Heart left ventricle (tissue), 13 donors: Measurements from ENCODE around the gene ABCC3.

Source experiments
- POLR2A ChIP-seq, 2 donors: fragments of 450-650 bp; IDR thresholded peaks; one replicate each; pipeline ENCODE4 v1.6.1; 2017; ENCODE audit warnings: antibody characterized with exemption in 2 of 2, mild to moderate bottlenecking in 2 of 2, moderate library complexity in 2 of 2
- TF ChIP-seq, protein P1 (sequence below), 12 donors: fragments of 200-600 bp; sonication (generic) in 4 of 12; IDR thresholded peaks; one replicate each; pipeline versions ENCODE4 v1.5.0 to v1.8.0; 2018 to 2022; ENCODE audit warnings: antibody characterized with exemption in 12 of 12, mild to moderate bottlenecking in 5 of 12
- donor health status: ischemic (EF 13 %, LVEDD 7.1; RV severe dilation, severe dysfunction).
- donor health status: DM: no; HTN: yes; CAD: no.
- donor health status: DM: no; HTN: no; CAD: no.
- donor health status: ischemic (EF 25% LVEDD 6.9; RV normal size, moderate dysfunction).
- donor health status: ischemic (EF 25% LVEDD 5.7; RV mildly dilated, moderate dysfunction).
- donor health status: ischemic (EF 35%, LVEDD 5.7; RV mildly dilated, moderate dysfunction).
- donor health status: nonischemic (EF 11% LVEDD 7.7; RV severe dilation, severe dysfunction).
- donor health status: DM: yes; HTN: yes; CAD: no.
- donor health status: PGD.
- donor health status: ischemic (EF 29% LVEDD 5.4; RV normal size, mild dysfunction).
- donor health status: nonischemic (EF 23%, LVEDD 6.1; RV moderate dilation, normal function).

DNA sequence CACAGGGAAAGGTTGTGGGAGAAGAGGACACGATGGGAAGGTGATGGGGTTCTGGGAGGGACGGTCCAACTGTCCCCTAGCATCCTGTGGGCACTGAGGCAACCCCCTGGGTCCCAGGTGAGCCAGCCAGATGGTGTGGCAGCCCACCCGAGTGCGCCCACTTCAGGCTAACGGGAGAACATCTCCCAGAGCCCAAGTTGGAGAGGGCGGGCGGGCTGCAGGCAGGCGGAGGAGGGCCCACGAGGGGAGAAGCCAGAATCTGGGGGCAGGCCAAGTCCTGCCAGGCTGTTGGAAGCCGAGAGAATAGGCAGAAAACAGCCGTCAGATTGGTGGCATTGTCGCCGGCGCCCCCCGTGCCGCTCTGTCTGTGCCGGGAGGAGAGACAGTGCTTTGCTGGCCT, 13.8 kb upstream of the ABCC3 start:
- TF ChIP-seq, protein P1, sequence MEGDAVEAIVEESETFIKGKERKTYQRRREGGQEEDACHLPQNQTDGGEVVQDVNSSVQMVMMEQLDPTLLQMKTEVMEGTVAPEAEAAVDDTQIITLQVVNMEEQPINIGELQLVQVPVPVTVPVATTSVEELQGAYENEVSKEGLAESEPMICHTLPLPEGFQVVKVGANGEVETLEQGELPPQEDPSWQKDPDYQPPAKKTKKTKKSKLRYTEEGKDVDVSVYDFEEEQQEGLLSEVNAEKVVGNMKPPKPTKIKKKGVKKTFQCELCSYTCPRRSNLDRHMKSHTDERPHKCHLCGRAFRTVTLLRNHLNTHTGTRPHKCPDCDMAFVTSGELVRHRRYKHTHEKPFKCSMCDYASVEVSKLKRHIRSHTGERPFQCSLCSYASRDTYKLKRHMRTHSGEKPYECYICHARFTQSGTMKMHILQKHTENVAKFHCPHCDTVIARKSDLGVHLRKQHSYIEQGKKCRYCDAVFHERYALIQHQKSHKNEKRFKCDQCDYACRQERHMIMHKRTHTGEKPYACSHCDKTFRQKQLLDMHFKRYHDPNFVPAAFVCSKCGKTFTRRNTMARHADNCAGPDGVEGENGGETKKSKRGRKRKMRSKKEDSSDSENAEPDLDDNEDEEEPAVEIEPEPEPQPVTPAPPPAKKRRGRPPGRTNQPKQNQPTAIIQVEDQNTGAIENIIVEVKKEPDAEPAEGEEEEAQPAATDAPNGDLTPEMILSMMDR (IDR thresholded peaks at IDR 0.05): peak in 1 of 12 donors; percentile 8
- no peak for TF ChIP-seq POLR2A (IDR thresholded peaks at IDR 0.05)
